GM19099 (cell line): ENCODE results near the gene ACTBL2.

ENCODE experiments used
- POLR2A ChIP-seq: IDR thresholded peaks from 3 replicates; pipeline ENCODE4 v1.6.1; 2011; ENCODE audit warnings: low read depth; ENCODE audit not compliant: insufficient read length; ENCODE audit errors: extremely low read depth

Gene ACTBL2

GRCh38 chr5:57441557-57441956, 41.1 kb downstream of the ACTBL2 start:
- no peak for TF ChIP-seq POLR2A

DNA sequence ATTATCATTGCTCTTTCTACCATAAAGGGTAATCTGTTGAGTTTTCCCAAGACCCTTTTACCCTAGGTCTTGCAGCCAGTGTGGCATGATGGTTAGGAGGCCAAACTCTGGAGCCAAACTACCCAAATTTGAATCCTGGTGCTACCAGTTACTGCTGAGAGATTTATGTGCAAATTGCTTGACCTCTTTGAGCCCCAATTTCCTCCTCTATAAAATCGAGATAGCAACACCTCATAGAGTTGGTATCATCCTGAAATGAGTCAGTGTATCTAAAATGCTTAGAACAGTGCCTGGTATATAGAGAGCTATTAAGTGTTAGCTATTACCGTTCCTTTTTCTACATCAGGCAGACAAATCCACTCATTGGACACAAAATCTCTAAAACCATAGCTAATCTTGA, 43.0 kb downstream of the ACTBL2 start:
- no peak for TF ChIP-seq POLR2A

DNA sequence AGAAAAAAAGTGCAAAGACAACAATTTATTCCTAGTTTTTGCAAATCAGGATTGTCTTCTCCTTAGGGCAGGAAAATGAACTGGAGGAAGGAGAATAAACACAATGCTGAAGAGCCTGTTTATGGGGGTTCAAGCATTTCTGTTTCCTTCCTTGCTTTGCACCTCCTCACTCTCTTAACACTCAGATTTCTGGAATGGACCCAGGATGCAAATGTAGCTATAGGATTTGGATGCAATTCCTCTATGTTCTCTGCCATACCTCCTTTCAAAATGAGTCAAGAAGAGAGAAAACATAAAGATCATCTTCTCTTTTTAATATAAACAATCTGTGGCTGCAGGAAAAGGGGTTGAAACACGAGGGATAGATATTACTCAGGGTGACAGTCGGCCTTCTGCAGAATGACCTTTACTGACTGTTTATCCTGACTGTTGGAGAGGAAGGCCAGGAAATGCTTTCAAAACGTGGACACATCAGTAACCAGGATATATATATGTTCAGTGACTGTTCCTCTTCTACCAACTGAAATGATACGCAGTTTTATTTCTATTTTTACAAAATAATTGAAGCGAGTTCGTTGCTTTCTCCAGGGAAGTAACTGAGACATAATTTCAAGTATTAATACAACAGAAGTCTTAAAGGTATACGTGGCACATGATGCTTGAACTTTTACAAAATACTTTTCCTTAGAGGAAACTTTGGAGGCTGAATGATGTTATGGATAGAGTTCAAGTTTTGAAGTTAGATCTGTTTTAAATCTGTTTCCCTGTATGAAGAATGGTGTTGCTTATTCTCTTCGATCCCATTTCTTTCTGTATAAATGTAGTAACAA, 44.4 kb downstream of the ACTBL2 start:
- no peak for TF ChIP-seq POLR2A

- no peak for TF ChIP-seq POLR2A
These were observed 46.0 kb downstream of the ACTBL2 start for GRCh38 chr5:57436586-57436985.

- TF ChIP-seq POLR2A, result no peak
These were observed 46.9 kb downstream of the ACTBL2 start for GRCh38 chr5:57435701-57436134.

DNA sequence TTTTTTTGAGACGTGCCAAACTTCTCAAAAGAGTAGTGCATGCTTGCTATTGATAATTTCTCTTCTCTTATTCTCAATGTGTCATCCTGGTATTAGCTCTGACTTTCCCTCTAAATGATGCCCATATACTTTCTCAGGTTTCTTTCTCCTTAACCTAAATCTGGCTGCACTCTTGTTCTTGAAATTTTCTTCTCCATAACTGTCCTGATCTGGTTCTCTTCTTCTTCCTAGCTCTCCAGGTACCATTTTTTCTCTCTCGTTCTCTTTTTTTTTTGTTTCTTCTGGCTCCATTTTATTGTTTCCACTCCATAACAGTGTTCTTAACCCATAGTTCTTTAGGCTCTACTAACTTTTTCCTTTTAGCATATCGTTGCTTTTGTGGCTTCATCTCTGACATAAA, 47.9 kb downstream of the ACTBL2 start:
- no peak for TF ChIP-seq POLR2A

GRCh38 chr5:57434227-57434640, 48.4 kb downstream of the ACTBL2 start:
- no peak for TF ChIP-seq POLR2A

DNA sequence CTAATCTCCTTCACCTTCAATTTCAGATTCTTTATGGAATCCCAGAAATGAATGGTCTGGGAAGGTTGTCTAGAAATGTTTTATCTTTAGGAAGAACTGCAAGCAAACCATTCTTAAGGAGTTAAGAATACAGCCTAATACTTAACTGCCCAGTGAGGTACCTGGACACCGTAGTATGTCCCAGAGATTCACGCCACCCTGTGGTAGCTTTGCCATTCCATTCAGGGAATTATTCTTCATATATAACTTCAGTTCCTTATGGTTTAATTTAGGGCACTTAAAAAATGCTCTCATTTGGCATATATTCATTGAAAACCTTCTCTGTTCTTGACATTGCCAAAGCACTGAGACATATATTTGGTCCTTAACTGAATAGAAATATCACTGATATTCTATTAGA, 49.7 kb downstream of the ACTBL2 start:
- no peak for TF ChIP-seq POLR2A

DNA sequence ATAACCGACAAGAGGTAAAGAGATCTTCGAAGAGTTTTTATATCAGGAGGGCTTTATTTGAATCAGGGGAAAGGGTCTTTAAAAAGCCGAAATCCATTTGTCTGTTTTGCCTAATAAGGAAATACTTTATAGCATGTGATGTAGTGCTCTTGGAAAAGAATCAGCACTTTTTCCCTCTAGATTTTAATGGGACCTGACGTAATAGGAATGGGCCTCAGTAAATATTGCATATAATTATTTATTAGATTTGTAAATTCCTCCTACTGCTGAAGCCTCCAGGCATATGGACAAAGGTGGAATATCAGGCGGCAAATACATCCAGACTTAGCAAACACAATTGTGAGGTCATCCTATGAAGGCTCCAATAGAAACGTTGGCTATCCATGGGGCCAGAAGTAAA, 50.9 kb downstream of the ACTBL2 start:
- TF ChIP-seq POLR2A, result no peak
